Natural killer cell (primary cell): ENCODE results near the gene STON1. TPM values are rescaled to one million over a fixed set of nuclear protein-coding genes. Genes with fewer than 3 reads are reported as not detected.
A peak's percentile ranks its signal among the peaks of the same experiment; 100 is the strongest.

Experiments used
- ATAC-seq, 3 donors: fragments of 150-1000 bp in 2 of 3; fragments of 200-7000 bp in 1 of 3; cut with Tn5 transposase; 1 replicate in 1 of 3; 2 replicates in 2 of 3; pipeline ENCODE4 v1.10.0; 2021; ENCODE audit warnings: mild to moderate bottlenecking in 2 of 3, moderate library complexity in 2 of 3
- DNase-seq, 2 donors: peaks; one replicate each; pipeline versions ENCODE4 v3.0.0 to v3.0.0-alpha.2; 2013 to 2021; ENCODE audit warnings: mixed read lengths in 1 of 2
- H3K27ac ChIP-seq: one replicate; pipeline ENCODE4 v1.5.1; 2013; ENCODE audit warnings: mild to moderate bottlenecking, low read length
- H3K27me3 ChIP-seq: one replicate; pipeline ENCODE4 v1.6.1; 2013; ENCODE audit warnings: low read length; ENCODE audit not compliant: control insufficient read depth, insufficient read depth
- H3K36me3 ChIP-seq: one replicate; pipeline ENCODE4 v1.6.1; 2013; ENCODE audit warnings: low read length; ENCODE audit not compliant: control insufficient read depth, insufficient read depth
- H3K4me1 ChIP-seq: one replicate; pipeline ENCODE4 v1.6.1; 2013; ENCODE audit warnings: low read length; ENCODE audit not compliant: control insufficient read depth, insufficient read depth
- H3K4me3 ChIP-seq: one replicate; pipeline ENCODE4 v1.5.1; 2013; ENCODE audit warnings: low read length
- H3K9me3 ChIP-seq: one replicate; pipeline ENCODE4 v1.6.1; 2013; ENCODE audit warnings: low read length; ENCODE audit not compliant: control insufficient read depth, insufficient read depth
- H3K27ac Mint-ChIP-seq, 2 donors: one replicate each; pipeline ENCODE4 v1.8.0; 2022; ENCODE audit warnings: mild to moderate bottlenecking in 2 of 2, mixed read lengths in 2 of 2, moderate library complexity in 1 of 2
- H3K27me3 Mint-ChIP-seq, 2 donors: one replicate each; pipeline ENCODE4 v1.8.0; 2022; ENCODE audit warnings: low read depth in 2 of 2, mixed read lengths in 2 of 2
- H3K36me3 Mint-ChIP-seq: one replicate; pipeline ENCODE4 v1.8.0; 2022; ENCODE audit warnings: mixed read lengths
- H3K4me1 Mint-ChIP-seq, 2 donors: one replicate each; pipeline ENCODE4 v1.8.0; 2022; ENCODE audit warnings: mixed read lengths in 2 of 2
- H3K4me3 Mint-ChIP-seq: one replicate; pipeline ENCODE4 v1.8.0; 2022; ENCODE audit warnings: mild to moderate bottlenecking, moderate library complexity, mixed read lengths
- H3K9me3 Mint-ChIP-seq, 2 donors: one replicate each; pipeline ENCODE4 v1.8.0; 2022; ENCODE audit warnings: mixed read lengths in 2 of 2
- CTCF ChIP-seq: fragments of 200-600 bp; IDR thresholded peaks from one replicate; pipeline ENCODE4 v1.8.0; 2022; ENCODE audit warnings: antibody characterized with exemption
- WGBS: methylation state at CpG from one replicate; pipeline ENCODE4 v1.1.7; 2013; ENCODE audit warnings: missing lambda C conversion rate; ENCODE audit not compliant: insufficient coverage; 5-methylcytosine and 5-hydroxymethylcytosine counted together
- intact Hi-C: fragments of 100-400 bp; cut with micrococcal nuclease; formaldehyde crosslinking; loops from one replicate; pipeline ENCODE4 v1.14.2; 2022
- total RNA-seq, 4 donors: library from RNA; stranded (reverse); fragments of 120-200 nt in 1 of 4; gene quantifications; one replicate each; pipeline versions ENCODE4 v1.2.3 to v1.2.4, GENCODE V29; 2013 to 2022

The STON1 gene
- total RNA-seq, 3 donors from 2014 or later (not counting 1 experiment from before 2014, with no cell fraction given) = 1.8 to 4.5 (median 3.0) TPM

- Histone ChIP-seq H3K27ac (no peak overlapping the region), H3K9me3 (no peaks in the 10 kb centered on the region), H3K4me3 (no peak overlapping the region), H3K36me3 (peaks cover 3% of the 10 kb centered on the region), H3K4me1 (peaks cover 14% of the 10 kb centered on the region), H3K27me3 (no peaks in the 10 kb centered on the region)
- DNase-seq (no peak), ATAC-seq (no peak)
- Mint-ChIP-seq H3K4me3 (peak overlapping the region; percentile 62), H3K9me3 (no peaks in the 10 kb centered on the region), H3K36me3 (no peaks in the 10 kb centered on the region), H3K27ac (no peak overlapping the region), H3K27me3 (peaks cover 0 to 4% of the 10 kb centered on the region in 2 donors), H3K4me1 (peaks cover 11 to 20% of the 10 kb centered on the region in 2 donors)
- TF ChIP-seq CTCF = no peak
- 85% methylated on average over 5 of the region's 5 CpGs for WGBS
- intact Hi-C loops = no loop called here
These were observed 1.5 kb upstream of the STON1 start for GRCh38 chr2:48528431-48528830.

GRCh38 chr2:48529194-48529593 is 760 bp upstream of the STON1 start:
- no peak for DNase-seq

GRCh38 chr2:48529676-48530032 is 300 bp upstream of the STON1 start:
- peaks cover 14% of the 10 kb centered on the region for H3K4me1 ChIP-seq
- peak overlapping the region; percentile 27 for H3K4me3 ChIP-seq
- no peak for DNase-seq
- Mint-ChIP-seq H3K36me3 (no peaks in the 10 kb centered on the region), H3K4me3 (peak overlapping the region; percentile 96), H3K27me3 (peaks cover 0 to 4% of the 10 kb centered on the region in 2 donors), H3K27ac (peak overlapping the region in 1 of 2 donors; percentile 85), H3K9me3 (no peaks in the 10 kb centered on the region), H3K4me1 (peaks cover 11 to 20% of the 10 kb centered on the region in 2 donors)
- TF ChIP-seq CTCF = no peak
- intact Hi-C loops = no loop called here
- H3K27ac ChIP-seq = no peak overlapping the region
- peaks cover 3% of the 10 kb centered on the region for H3K36me3 ChIP-seq
- peak in 1 of 3 donors; percentile 35 for ATAC-seq
- no peaks in the 10 kb centered on the region for H3K27me3 ChIP-seq
- H3K9me3 ChIP-seq = no peaks in the 10 kb centered on the region
- WGBS = 4% methylated on average over 12 of the region's 15 CpGs

More at GRCh38 chr2:48529194-48529593, 760 bp upstream of the STON1 start:
- Histone ChIP-seq H3K9me3 (no peaks in the 10 kb centered on the region), H3K4me3 (no peak overlapping the region), H3K36me3 (peaks cover 3% of the 10 kb centered on the region), H3K27me3 (no peaks in the 10 kb centered on the region), H3K27ac (no peak overlapping the region), H3K4me1 (peaks cover 14% of the 10 kb centered on the region)
- intact Hi-C loops = no loop called here
- Mint-ChIP-seq H3K27me3 (peaks cover 0 to 4% of the 10 kb centered on the region in 2 donors), H3K27ac (no peak overlapping the region), H3K36me3 (no peaks in the 10 kb centered on the region), H3K4me1 (peaks cover 11 to 20% of the 10 kb centered on the region in 2 donors), H3K9me3 (no peaks in the 10 kb centered on the region), H3K4me3 (peak overlapping the region; percentile 96)
- WGBS = 78% methylated on average over 5 of the region's 7 CpGs
- no peak for ATAC-seq
- TF ChIP-seq CTCF = no peak

- H3K27me3 Mint-ChIP-seq = peaks cover 0 to 4% of the 10 kb centered on the region in 2 donors
- no peak for TF ChIP-seq CTCF
- DNase-seq (no peak), ATAC-seq (no peak)
- Histone ChIP-seq H3K27me3 (no peaks in the 10 kb centered on the region), H3K36me3 (no peaks in the 10 kb centered on the region), H3K4me3 (no peak overlapping the region), H3K27ac (no peak overlapping the region), H3K4me1 (peaks cover 14% of the 10 kb centered on the region), H3K9me3 (no peaks in the 10 kb centered on the region)
- H3K4me1 Mint-ChIP-seq = peaks cover 11 to 20% of the 10 kb centered on the region in 2 donors
- H3K36me3 Mint-ChIP-seq = no peaks in the 10 kb centered on the region
- H3K27ac Mint-ChIP-seq = peak overlapping the region in 1 of 2 donors; percentile 85
- H3K9me3 Mint-ChIP-seq = no peaks in the 10 kb centered on the region
- 67% methylated on average over 5 of the region's 6 CpGs for WGBS
- intact Hi-C loops = no loop called here
- H3K4me3 Mint-ChIP-seq = peak overlapping the region; percentile 86
These were observed 1.2 kb downstream of the STON1 start for GRCh38 chr2:48531141-48531648.
